Upper lobe of left lung (tissue), 4 donors: ENCODE measurements around the gene CRLF3.

Experiments
- CTCF ChIP-seq, 6 experiments: fragments of 450-650 bp in 4 of 6; fragments of 200-600 bp in 2 of 6; sonication (generic) in 2 of 6; IDR thresholded peaks; one replicate each; pipeline ENCODE4 v1.5.1; 2016 to 2019; ENCODE audit warnings: antibody characterized with exemption in 6 of 6
- EP300 ChIP-seq, 4 donors: sonication (generic); formaldehyde crosslinking; IDR thresholded peaks; one replicate each; pipeline ENCODE4 v1.5.1; 2017; ENCODE audit warnings: antibody characterized with exemption in 4 of 4, control low read depth in 2 of 4
- POLR2AphosphoS5 ChIP-seq, 2 donors: sonication (generic); formaldehyde crosslinking; IDR thresholded peaks; one replicate each; pipeline ENCODE4 v1.5.1; 2017; ENCODE audit warnings: antibody characterized with exemption in 2 of 2

- TF ChIP-seq CTCF (IDR thresholded peaks at IDR 0.05): no peak
- TF ChIP-seq EP300 (IDR thresholded peaks at IDR 0.05): no peak
- TF ChIP-seq POLR2AphosphoS5 (IDR thresholded peaks at IDR 0.05): no peak
Observed at GRCh38 chr17:30838202-30838807, 13.8 kb upstream of the CRLF3 start.
